HepG2 (cell line): Measurements from ENCODE around the gene FAM98A.

Experiments
- ARHGAP35 ChIP-seq: sonication (generic); formaldehyde crosslinking; IDR thresholded peaks from 2 replicates; pipeline ENCODE4 v1.9.0; 2022; ENCODE audit warnings: mild to moderate bottlenecking, inconsistent platforms, moderate library complexity, missing genetic modification reagents, borderline replicate concordance
- MXI1 ChIP-seq: IDR thresholded peaks from 3 replicates; pipeline ENCODE4 v1.6.1; 2012; ENCODE audit warnings: low read depth, low read length, inconsistent platforms, borderline replicate concordance
- PRPF4 ChIP-seq: fragments of 200-400 bp; formaldehyde crosslinking; IDR thresholded peaks from 2 replicates; pipeline ENCODE4 v1.6.1; 2016; ENCODE audit warnings: low read length, low read depth; ENCODE audit not compliant: poor library complexity, severe bottlenecking
- RAD21 ChIP-seq: fragments of 450-650 bp; formaldehyde crosslinking; IDR thresholded peaks from 2 replicates; pipeline ENCODE4 v1.5.0; 2020; ENCODE audit warnings: mild to moderate bottlenecking
- TEAD3 ChIP-seq: optimal IDR thresholded peaks from 2 replicates; pipeline ENCODE3; 2016; ENCODE audit warnings: borderline replicate concordance
- ZNF256 ChIP-seq: sonication (generic); formaldehyde crosslinking; conservative IDR thresholded peaks from 2 replicates; pipeline ENCODE4 v1.4.0; 2020; ENCODE audit warnings: missing genetic modification reagents
- ZNF567 ChIP-seq: sonication (generic); formaldehyde crosslinking; IDR thresholded peaks from 2 replicates; pipeline ENCODE4 v1.8.1; 2023; ENCODE audit warnings: mild to moderate bottlenecking, missing genetic modification reagents, borderline replicate concordance
- TF ChIP-seq, protein P1 (sequence below): sonication (generic); formaldehyde crosslinking; IDR thresholded peaks from 2 replicates; pipeline ENCODE4 v1.5.1; 2020; ENCODE audit warnings: mild to moderate bottlenecking, missing genetic modification reagents
- TF ChIP-seq, protein P2 (sequence below): sonication (generic); formaldehyde crosslinking; IDR thresholded peaks from 2 replicates; pipeline ENCODE4 v1.5.0; 2020; ENCODE audit warnings: mild to moderate bottlenecking, missing genetic modification reagents, moderate library complexity

DNA sequence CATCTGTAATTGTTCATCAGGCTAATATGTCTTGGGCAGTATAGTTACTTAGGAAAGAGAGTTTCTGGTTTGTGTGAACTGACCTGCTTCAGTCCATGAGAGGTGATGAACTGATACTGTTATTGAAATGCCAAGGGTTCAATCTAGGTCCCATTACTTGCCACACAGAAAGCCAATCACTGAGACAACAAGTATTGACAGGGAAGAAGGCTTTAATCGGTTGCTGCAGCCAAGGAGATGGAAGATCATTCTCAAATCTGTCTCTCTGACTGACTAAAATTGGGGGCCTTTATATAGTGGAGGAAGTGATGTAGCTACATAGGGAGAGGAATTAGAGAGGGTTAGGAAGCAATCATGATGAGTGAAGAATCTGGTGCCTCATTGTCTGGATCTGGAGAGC lies 19.9 kb upstream of the FAM98A start:
- TF ChIP-seq, protein P1, sequence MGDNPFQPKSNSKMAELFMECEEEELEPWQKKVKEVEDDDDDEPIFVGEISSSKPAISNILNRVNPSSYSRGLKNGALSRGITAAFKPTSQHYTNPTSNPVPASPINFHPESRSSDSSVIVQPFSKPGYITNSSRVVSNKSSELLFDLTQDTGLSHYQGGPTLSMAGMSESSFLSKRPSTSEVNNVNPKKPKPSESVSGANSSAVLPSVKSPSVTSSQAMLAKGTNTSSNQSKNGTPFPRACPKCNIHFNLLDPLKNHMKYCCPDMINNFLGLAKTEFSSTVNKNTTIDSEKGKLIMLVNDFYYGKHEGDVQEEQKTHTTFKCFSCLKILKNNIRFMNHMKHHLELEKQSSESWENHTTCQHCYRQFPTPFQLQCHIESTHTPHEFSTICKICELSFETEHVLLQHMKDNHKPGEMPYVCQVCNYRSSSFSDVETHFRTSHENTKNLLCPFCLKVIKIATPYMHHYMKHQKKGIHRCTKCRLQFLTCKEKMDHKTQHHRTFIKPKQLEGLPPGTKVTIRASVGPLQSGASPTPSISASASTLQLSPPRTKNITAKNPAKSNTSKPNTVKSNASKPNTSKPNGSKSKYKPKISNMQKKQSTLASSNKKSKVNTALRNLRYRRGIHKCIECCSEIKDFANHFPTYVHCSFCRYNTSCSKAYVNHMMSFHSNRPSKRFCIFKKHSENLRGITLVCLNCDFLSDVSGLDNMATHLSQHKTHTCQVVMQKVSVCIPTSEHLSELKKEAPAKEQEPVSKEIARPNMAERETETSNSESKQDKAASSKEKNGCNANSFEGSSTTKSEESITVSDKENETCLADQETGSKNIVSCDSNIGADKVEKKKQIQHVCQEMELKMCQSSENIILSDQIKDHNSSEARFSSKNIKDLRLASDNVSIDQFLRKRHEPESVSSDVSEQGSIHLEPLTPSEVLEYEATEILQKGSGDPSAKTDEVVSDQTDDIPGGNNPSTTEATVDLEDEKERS (CRISPR knock-in tag) = no peak
- TF ChIP-seq ZNF567 (CRISPR knock-in tag) (no peak), MXI1 (no peak), TEAD3 (CRISPR knock-in tag) (no peak), ARHGAP35 (CRISPR knock-in tag) (no peak), ZNF256 (CRISPR knock-in tag) (no peak), PRPF4 (no peak), RAD21 (CRISPR knock-in tag) (no peak)
- TF ChIP-seq, protein P2, sequence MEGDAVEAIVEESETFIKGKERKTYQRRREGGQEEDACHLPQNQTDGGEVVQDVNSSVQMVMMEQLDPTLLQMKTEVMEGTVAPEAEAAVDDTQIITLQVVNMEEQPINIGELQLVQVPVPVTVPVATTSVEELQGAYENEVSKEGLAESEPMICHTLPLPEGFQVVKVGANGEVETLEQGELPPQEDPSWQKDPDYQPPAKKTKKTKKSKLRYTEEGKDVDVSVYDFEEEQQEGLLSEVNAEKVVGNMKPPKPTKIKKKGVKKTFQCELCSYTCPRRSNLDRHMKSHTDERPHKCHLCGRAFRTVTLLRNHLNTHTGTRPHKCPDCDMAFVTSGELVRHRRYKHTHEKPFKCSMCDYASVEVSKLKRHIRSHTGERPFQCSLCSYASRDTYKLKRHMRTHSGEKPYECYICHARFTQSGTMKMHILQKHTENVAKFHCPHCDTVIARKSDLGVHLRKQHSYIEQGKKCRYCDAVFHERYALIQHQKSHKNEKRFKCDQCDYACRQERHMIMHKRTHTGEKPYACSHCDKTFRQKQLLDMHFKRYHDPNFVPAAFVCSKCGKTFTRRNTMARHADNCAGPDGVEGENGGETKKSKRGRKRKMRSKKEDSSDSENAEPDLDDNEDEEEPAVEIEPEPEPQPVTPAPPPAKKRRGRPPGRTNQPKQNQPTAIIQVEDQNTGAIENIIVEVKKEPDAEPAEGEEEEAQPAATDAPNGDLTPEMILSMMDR (CRISPR knock-in tag) = no peak
